Activated CD8-positive, alpha-beta memory T cell treated with anti-CD3 and anti-CD28 coated beads, Interleukin-2, amount 10 ng/mL, durations not matched to agents 7 days and 5 days (primary cell): Measurements from ENCODE around the gene LBHD2. TPM values are rescaled to one million over a fixed set of nuclear protein-coding genes. Genes with fewer than 3 reads are reported as not detected.
A peak's percentile ranks its signal among the peaks of the same experiment; 100 is the strongest.

Experiments
- ATAC-seq: fragments of 150-1000 bp; cut with Tn5 transposase; one replicate; pipeline ENCODE4 v1.10.0; 2021; ENCODE audit warnings: moderate library complexity
- CTCF ChIA-PET: fragments of 350-600 bp; sonication (Branson Sonifier 250); formaldehyde crosslinking; loops from one replicate; lab custom pipeline; 2021; ENCODE audit warnings: antibody characterized with exemption; lab: Charles Lee
- DNase-seq: peaks from one replicate; pipeline ENCODE4 v3.0.0-alpha.2; 2020
- H3K27ac Mint-ChIP-seq: one replicate; pipeline ENCODE4 v1.8.0; 2021; ENCODE audit warnings: mild to moderate bottlenecking, mixed read lengths
- H3K27me3 Mint-ChIP-seq: one replicate; pipeline ENCODE4 v1.8.0; 2021; ENCODE audit warnings: mixed read lengths
- H3K36me3 Mint-ChIP-seq: one replicate; pipeline ENCODE4 v1.8.0; 2021; ENCODE audit warnings: mild to moderate bottlenecking, mixed read lengths
- H3K4me1 Mint-ChIP-seq: one replicate; pipeline ENCODE4 v1.8.0; 2021; ENCODE audit warnings: mixed read lengths
- H3K4me3 Mint-ChIP-seq: one replicate; pipeline ENCODE4 v1.8.0; 2021; ENCODE audit warnings: mild to moderate bottlenecking, moderate library complexity, mixed read lengths
- H3K9me3 Mint-ChIP-seq: one replicate; pipeline ENCODE4 v1.8.0; 2022; ENCODE audit warnings: low read depth, mixed read lengths
- total RNA-seq, 2 experiments: library from RNA; stranded (reverse); gene quantifications; one replicate each; pipeline ENCODE4 v1.2.3, GENCODE V29; 2021

Gene LBHD2
- total RNA-seq, 2 experiments from 2014 or later: not detected

DNA sequence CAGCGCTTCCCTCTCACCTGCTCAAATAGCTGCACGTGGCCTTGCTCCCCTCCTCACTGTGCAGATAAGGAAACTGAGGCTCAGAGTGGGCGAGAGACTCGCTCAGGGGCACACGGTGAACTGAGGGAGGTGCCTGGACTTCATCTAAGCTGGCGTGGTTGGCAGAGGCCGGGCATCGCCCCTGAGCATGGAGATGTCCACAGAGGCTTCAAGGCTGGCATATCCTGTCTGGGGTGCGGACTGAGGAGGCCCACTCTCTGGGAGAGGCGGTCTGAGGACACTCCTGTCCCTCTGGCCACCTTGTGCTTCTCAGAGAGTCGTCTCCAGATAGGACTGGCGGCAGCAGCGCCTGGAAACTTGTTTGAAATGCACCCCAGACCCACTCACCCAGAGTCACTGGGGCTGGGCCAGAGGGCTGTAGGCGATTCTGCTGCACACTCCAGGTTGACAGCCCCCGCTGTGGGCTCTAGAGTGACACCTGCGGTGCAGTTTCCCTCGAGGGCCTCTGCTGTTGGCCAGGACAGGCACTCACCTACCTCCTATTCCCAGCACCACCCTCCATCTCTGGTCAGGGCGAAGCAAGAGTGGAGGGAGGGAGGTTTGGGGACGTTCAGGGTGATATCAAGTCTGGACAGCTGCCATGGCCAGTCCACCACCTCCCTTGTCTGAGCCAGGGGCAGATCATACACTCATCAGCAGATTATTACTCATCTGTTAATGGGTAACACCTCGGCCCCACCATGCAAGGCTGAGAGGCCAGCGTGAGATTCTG, 11.2 kb upstream of the LBHD2 start:
- Mint-ChIP-seq H3K27me3 (peaks cover 5% of the 10 kb centered on the region), H3K27ac (no peak overlapping the region), H3K36me3 (no peaks in the 10 kb centered on the region), H3K9me3 (no peaks in the 10 kb centered on the region), H3K4me1 (no peaks in the 10 kb centered on the region), H3K4me3 (no peak overlapping the region)
- ATAC-seq (no peak), DNase-seq (no peak)
- CTCF ChIA-PET: interaction anchor here (2.9 kb wide), 1 partner anchor 33 kb away, joined by 23 read pairs; no protein-coding TSS in a partner anchor

GRCh38 chr14:103073367-103073875, 10.6 kb upstream of the LBHD2 start:
- H3K27me3 Mint-ChIP-seq: peaks cover 5% of the 10 kb centered on the region
- CTCF ChIA-PET: interaction anchor here (1.7 to 2.9 kb wide), 2 partner anchors 32 to 379 kb away, joined by 6 to 23 read pairs; no protein-coding TSS in a partner anchor
- no peak for DNase-seq
- H3K4me1 Mint-ChIP-seq: no peaks in the 10 kb centered on the region
- H3K4me3 Mint-ChIP-seq: no peak overlapping the region
- H3K36me3 Mint-ChIP-seq: no peaks in the 10 kb centered on the region
- H3K27ac Mint-ChIP-seq: no peak overlapping the region
- no peak for ATAC-seq
- H3K9me3 Mint-ChIP-seq: no peaks in the 10 kb centered on the region

GRCh38 chr14:103073876-103074728, 9.9 kb upstream of the LBHD2 start:
- no peak overlapping the region for H3K4me3 Mint-ChIP-seq
- DNase-seq (no peak), ATAC-seq (no peak)
- no peaks in the 10 kb centered on the region for H3K4me1 Mint-ChIP-seq
- H3K27ac Mint-ChIP-seq: no peak overlapping the region
- peaks cover 5% of the 10 kb centered on the region for H3K27me3 Mint-ChIP-seq
- CTCF ChIA-PET: interaction anchor here (0.9 to 2.9 kb wide), 9 partner anchors 11 to 665 kb away, joined by 3 to 23 read pairs (median 4); no protein-coding TSS in a partner anchor
- H3K36me3 Mint-ChIP-seq: no peaks in the 10 kb centered on the region
- no peaks in the 10 kb centered on the region for H3K9me3 Mint-ChIP-seq

GRCh38 chr14:103074729-103075367, 9.2 kb upstream of the LBHD2 start:
- DNase-seq: no peak
- Mint-ChIP-seq H3K27me3 (peaks cover 5% of the 10 kb centered on the region), H3K27ac (no peak overlapping the region), H3K4me3 (no peak overlapping the region), H3K36me3 (no peaks in the 10 kb centered on the region), H3K4me1 (no peaks in the 10 kb centered on the region), H3K9me3 (no peaks in the 10 kb centered on the region)
- CTCF ChIA-PET: interaction anchor here (0.9 to 2.9 kb wide), 11 partner anchors 12 to 665 kb away, joined by 3 to 23 read pairs (median 4); no protein-coding TSS in a partner anchor
- ATAC-seq: no peak

- H3K27ac Mint-ChIP-seq: no peak overlapping the region
- no peak overlapping the region for H3K4me3 Mint-ChIP-seq
- ATAC-seq: peak; percentile 74
- H3K27me3 Mint-ChIP-seq: peaks cover 5% of the 10 kb centered on the region
- H3K4me1 Mint-ChIP-seq: no peaks in the 10 kb centered on the region
- DNase-seq: peak; percentile 83
- no peaks in the 10 kb centered on the region for H3K36me3 Mint-ChIP-seq
- CTCF ChIA-PET: interaction anchor here (0.7 to 1.4 kb wide), 9 partner anchors 10 to 215 kb away, joined by 3 to 12 read pairs (median 3); no protein-coding TSS in a partner anchor
- no peaks in the 10 kb centered on the region for H3K9me3 Mint-ChIP-seq
These were observed 5.6 kb upstream of the LBHD2 start for GRCh38 chr14:103078420-103078749.

DNA sequence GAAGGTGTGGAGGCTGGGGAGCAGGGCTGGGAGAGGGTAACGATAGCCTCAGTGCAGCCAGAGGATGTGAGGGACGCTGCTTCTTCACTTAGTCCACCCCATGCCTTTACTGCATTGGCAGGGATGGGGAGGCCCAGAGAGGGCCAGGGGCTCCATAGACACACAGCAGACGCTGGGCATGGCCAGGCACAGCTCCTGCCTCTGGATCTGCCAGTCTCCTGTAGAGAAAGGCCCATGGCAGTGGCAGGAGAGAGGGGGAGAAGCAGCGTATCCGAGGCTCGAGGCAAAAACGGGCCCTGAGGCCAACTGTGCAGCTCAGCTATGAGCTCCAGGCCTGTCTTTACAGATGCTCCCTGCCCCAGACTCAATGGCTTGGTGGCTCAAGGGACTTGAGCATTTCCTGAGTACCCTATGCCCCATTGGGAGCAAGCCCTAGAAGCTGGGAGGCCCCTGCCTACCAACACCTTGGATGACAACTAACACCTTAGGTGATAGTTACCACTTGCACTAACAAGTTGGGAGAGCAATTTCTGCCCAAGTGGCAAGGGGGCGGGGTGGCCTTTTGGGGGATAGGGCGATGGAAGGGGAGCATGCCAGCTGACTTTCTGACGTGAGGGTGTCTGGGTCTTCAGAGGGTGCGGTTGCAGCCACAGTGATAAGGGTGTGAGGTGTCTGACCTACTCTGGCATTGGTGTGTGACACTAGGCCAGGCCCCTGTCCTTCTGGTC, 5.0 kb upstream of the LBHD2 start:
- H3K4me1 Mint-ChIP-seq: no peaks in the 10 kb centered on the region
- CTCF ChIA-PET: interaction anchor here (0.7 to 1.4 kb wide), 9 partner anchors 10 to 214 kb away, joined by 3 to 12 read pairs (median 3); no protein-coding TSS in a partner anchor
- H3K27ac Mint-ChIP-seq: no peak overlapping the region
- no peaks in the 10 kb centered on the region for H3K36me3 Mint-ChIP-seq
- H3K27me3 Mint-ChIP-seq: peaks cover 5% of the 10 kb centered on the region
- ATAC-seq (no peak), DNase-seq (no peak)
- H3K4me3 Mint-ChIP-seq: no peak overlapping the region
- no peaks in the 10 kb centered on the region for H3K9me3 Mint-ChIP-seq

DNA sequence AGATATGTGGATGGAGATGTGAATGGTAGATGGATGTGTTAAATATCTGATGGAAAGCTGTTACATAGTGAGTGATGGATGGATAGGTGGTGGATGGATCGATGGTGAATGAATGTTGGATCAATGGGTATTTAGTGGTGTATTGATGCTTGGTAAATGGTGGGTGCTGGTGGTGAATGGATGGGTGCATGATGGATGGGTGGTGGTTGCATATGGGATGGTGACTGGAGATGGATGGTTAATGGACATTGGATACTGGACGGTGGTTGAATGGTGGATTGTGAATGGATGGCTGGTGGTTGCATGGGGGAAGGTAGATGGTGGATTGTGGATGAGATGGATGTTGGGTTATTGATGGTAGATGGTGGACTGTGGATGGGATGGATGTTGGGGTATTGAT, 2.1 kb upstream of the LBHD2 start:
- CTCF ChIA-PET: no interaction called here
- ATAC-seq (no peak), DNase-seq (no peak)
- no peak overlapping the region for H3K4me3 Mint-ChIP-seq
- H3K36me3 Mint-ChIP-seq: no peaks in the 10 kb centered on the region
- H3K27me3 Mint-ChIP-seq: peaks cover 6% of the 10 kb centered on the region
- no peak overlapping the region for H3K27ac Mint-ChIP-seq
- H3K9me3 Mint-ChIP-seq: no peaks in the 10 kb centered on the region
- H3K4me1 Mint-ChIP-seq: no peaks in the 10 kb centered on the region

DNA sequence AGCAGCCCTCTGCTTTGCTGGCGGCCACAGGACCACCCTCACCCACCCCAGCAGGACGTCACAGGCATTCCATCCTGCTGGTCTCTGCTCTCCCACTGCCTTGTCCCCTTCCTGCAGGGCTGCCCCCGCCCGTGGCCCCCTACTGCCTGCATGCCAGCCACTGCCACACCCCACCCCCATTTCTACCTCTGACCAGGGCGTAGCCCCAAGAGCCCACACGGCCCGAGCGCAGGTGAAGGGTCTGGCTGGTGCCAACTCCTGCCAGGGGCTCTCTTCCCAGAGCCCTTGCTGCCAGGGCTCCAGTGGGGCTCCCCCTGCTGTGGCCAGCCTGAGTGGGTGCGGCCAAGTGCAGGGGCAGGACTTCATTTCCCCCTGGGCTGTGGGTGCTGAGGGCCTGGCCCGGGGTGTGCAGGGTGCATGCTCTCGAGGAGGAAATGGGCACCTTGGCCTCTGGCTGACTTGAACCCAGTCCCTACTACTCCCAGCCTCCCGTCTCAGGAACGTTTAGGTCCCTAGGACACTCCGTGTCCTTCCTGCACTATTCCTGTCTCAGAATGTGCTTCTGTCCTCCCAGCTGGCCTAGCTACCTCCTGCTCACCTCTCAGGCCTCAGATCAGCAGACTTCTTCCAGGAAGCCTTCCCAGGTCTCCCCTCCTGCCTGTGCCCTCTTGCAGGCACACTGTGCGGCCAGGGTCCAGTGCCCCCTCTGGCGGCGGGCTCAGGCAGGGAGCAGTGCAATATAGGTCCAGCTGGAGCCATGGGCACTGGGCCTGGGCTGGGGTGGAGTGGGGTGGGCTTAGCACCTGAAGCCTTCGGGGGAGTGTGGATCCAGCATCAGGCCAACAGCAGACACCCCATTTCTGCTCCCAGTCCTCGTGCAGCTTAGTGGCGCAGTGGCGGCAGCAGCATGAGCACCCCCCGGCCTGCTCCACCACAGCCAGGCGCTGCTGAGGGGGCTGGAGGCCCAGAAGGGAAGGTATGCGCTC, 1.4 kb downstream of the LBHD2 start:
- CTCF ChIA-PET: no interaction called here
- no peaks in the 10 kb centered on the region for H3K36me3 Mint-ChIP-seq
- H3K27me3 Mint-ChIP-seq: peaks cover 6% of the 10 kb centered on the region
- ATAC-seq (no peak), DNase-seq (no peak)
- H3K9me3 Mint-ChIP-seq: no peaks in the 10 kb centered on the region
- no peak overlapping the region for H3K27ac Mint-ChIP-seq
- H3K4me3 Mint-ChIP-seq: no peak overlapping the region
- no peaks in the 10 kb centered on the region for H3K4me1 Mint-ChIP-seq

- DNase-seq: no peak
- Mint-ChIP-seq H3K36me3 (no peaks in the 10 kb centered on the region), H3K4me3 (no peak overlapping the region), H3K4me1 (peaks cover 6% of the 10 kb centered on the region), H3K27me3 (peaks cover 9% of the 10 kb centered on the region), H3K27ac (no peak overlapping the region), H3K9me3 (no peaks in the 10 kb centered on the region)
- no peak for ATAC-seq
- CTCF ChIA-PET: interaction anchor here (1.2 to 1.3 kb wide), 2 partner anchors 11 to 18 kb away, joined by 3 read pairs; no protein-coding TSS in a partner anchor
These were observed 2.8 kb downstream of the LBHD2 start for GRCh38 chr14:103086771-103087342.

DNA sequence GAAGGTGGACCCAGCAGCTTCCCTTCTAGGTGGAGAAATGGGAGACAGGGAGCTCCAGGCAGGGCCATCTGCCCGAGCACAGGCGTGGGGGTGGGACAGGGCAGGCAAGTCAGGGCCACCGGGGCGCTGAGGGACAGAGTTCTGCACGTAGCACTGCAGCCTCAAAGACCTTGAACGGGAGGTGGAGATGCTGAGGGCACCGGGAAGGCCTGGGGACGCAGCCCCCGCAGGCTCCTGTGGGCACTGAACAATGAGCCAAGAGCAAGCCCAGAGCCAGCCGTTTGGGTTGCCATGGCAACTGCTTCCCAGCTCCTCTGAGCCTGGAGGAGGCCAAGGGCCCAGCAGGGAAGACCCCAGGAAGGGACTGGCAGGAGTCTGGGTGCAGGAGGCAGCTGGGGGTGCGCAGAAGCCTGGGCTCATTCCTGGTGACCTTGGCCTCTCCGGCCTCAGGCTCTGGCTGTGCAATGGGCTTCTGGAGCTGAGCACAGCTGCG, 3.4 kb downstream of the LBHD2 start:
- no peak for ATAC-seq
- Mint-ChIP-seq H3K27ac (no peak overlapping the region), H3K36me3 (no peaks in the 10 kb centered on the region), H3K4me3 (no peak overlapping the region), H3K9me3 (no peaks in the 10 kb centered on the region), H3K4me1 (peaks cover 8% of the 10 kb centered on the region), H3K27me3 (peaks cover 9% of the 10 kb centered on the region)
- CTCF ChIA-PET: interaction anchor here (1.2 to 1.3 kb wide), 2 partner anchors 11 to 17 kb away, joined by 3 read pairs; no protein-coding TSS in a partner anchor
- DNase-seq: no peak

DNA sequence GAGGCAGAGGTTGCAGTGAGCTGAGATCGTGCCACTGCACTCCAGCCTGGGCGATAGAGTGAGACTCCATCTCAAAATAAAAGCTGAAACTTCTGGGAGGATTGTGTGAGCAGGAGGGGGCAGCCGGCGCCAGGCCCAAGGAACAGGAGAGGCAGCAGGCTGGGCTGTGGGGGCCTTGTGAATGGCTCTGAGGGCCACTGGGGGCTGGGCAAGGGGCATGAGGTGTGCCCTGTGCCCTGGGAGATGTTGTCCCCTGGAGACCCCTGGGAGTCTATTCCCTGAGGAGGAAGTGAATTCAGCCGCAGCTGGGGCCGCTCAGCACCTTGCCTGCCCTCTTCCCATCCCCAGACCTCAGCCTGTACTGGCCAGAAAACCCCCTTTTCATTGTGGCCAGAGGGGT, 4.9 kb downstream of the LBHD2 start:
- CTCF ChIA-PET: interaction anchor here (0.7 kb wide), 1 partner anchor 10 kb away, joined by 3 read pairs; no protein-coding TSS in a partner anchor
- H3K4me1 Mint-ChIP-seq: peaks cover 8% of the 10 kb centered on the region

More for the DNA sequence above, 4.9 kb downstream of the LBHD2 start:
- no peak for ATAC-seq
- H3K9me3 Mint-ChIP-seq: no peaks in the 10 kb centered on the region
- H3K4me3 Mint-ChIP-seq: no peak overlapping the region
- DNase-seq: no peak
- no peak overlapping the region for H3K27ac Mint-ChIP-seq
- H3K27me3 Mint-ChIP-seq: peaks cover 9% of the 10 kb centered on the region
- H3K36me3 Mint-ChIP-seq: no peaks in the 10 kb centered on the region
